Measurements from ENCODE around the gene BEND4. TPM values are rescaled to one million over a fixed set of nuclear protein-coding genes. Genes with fewer than 3 reads are reported as not detected.

BEND4 gene
- total and polyA plus RNA-seq, 2 donors: 0.05 to 2.1 TPM

DNA sequence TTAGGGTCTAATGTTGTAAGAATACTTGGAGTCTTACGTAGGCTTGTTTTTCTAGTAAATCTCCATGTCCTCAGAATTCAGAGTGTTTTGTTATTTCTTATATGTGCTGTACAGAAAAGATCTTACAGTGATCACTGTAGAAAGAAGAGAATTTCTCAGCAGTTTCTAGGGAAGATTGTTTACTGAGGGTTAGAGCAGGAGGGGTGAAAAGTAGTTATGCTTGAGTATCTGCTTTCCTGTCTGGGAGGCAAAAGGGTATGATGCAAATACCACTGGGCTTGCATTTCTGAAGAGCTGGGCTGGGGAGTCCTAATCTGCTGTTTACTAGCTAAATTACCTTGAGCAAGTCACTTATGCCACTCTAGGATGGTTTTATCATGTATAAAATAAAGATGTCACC, 78.2 kb downstream of the BEND4 start:
- no peaks in the 10 kb centered on the region for H3K4me1 ChIP-seq (ENCODE audit: insufficient read depth)
- 98% methylated on average over 1 of the region's 1 CpG for WGBS
- no peak for DNase-seq (ENCODE audit: extremely low spot score)
- H3K27ac ChIP-seq (ENCODE audit: low read depth): no peak overlapping the region
- no peak overlapping the region for H3K4me3 ChIP-seq (ENCODE audit: low read depth, low read length)
- H3K36me3 ChIP-seq (ENCODE audit: insufficient read depth): no peaks in the 10 kb centered on the region

DNA sequence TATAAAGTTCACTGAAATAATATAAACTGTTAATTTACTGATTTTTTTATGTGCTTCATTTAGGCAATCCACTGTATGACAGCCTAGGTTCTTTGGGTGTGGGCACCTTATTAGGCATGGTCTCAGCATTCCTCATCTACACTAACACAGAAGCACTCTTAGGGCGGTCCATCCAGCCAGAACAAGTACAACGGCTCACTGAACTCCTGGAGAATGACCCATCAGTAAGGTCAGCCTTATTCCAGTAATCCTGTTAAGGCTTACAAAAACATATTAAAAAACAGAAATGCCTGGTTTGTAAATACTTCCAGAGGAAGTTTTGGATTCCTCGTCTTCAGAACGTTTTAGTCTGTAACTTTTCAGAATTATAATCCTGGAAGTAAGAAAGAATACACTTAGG, 82.0 kb downstream of the BEND4 start:
- Histone ChIP-seq H3K4me1 (ENCODE audit: insufficient read depth) (no peaks in the 10 kb centered on the region), H3K27ac (ENCODE audit: low read depth) (no peak overlapping the region), H3K4me3 (ENCODE audit: low read depth, low read length) (no peak overlapping the region), H3K36me3 (ENCODE audit: insufficient read depth) (no peaks in the 10 kb centered on the region)
- WGBS: 73% methylated on average over 4 of the region's 4 CpGs
- no peak for DNase-seq (ENCODE audit: extremely low spot score)

DNA sequence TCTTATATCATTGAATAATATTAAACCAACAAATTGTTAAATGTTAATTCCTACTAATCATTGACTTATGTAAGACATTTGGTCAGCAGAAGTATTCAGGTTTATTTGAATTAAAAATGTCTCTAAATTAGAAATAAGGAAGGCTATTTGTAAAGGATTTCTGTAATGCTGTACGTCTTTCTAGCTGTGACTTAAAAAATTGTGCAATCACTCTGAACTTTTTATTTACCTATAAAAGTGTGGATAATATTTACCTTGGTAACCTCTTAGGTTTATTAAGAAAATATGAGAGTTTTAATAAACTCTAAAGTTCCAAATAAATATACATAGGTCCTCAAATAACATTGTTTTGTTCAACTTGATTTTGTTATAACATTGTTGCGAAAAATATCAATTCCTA, 85.2 kb downstream of the BEND4 start:
- H3K4me3 ChIP-seq (ENCODE audit: low read depth, low read length): no peak overlapping the region
- H3K27ac ChIP-seq (ENCODE audit: low read depth): no peak overlapping the region
- H3K4me1 ChIP-seq (ENCODE audit: insufficient read depth): no peaks in the 10 kb centered on the region
- WGBS: 49% methylated on average over 2 of the region's 2 CpGs
- no peak for DNase-seq (ENCODE audit: extremely low spot score)
- H3K36me3 ChIP-seq (ENCODE audit: insufficient read depth): no peaks in the 10 kb centered on the region

DNA sequence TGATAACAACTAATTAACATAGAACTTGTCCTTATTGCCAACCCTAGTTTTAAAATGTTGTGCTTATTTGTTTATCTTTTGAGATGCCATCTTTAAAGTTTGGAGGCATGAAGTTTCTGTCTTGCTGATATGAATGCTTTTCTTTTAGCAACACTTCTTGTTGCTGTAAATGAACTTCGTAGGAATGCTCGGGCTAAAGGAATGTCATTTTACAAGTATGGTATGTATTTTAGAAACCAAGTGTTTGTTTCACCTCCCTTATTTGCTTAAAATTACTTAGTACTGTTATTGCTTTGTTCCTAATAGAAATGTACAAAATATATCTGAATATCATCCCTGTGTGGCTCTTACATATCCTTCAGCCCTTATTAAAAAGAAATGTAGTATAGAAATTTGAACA, 86.1 kb downstream of the BEND4 start:
- Histone ChIP-seq H3K27ac (ENCODE audit: low read depth) (no peak overlapping the region), H3K4me1 (ENCODE audit: insufficient read depth) (no peaks in the 10 kb centered on the region), H3K36me3 (ENCODE audit: insufficient read depth) (peaks cover under 1% of the 10 kb centered on the region), H3K4me3 (ENCODE audit: low read depth, low read length) (no peak overlapping the region)
- WGBS: 86% methylated on average over 2 of the region's 2 CpGs
- no peak for DNase-seq (ENCODE audit: extremely low spot score)

Other genes starting within 250 kb of the BEND4 start
- 54.5 TPM for gene TMEM33, start 217.2 kb downstream of the BEND4 start, total RNA-seq
- 12.4 TPM for gene TMEM33, start 217.2 kb downstream of the BEND4 start, polyA plus RNA-seq
- gene DCAF4L1, start 170.9 kb downstream of the BEND4 start, total RNA-seq: 0.16 TPM
- gene DCAF4L1, start 170.9 kb downstream of the BEND4 start, polyA plus RNA-seq: 0.06 TPM
- gene SLC30A9, start 162.1 kb downstream of the BEND4 start, total RNA-seq: 80.3 TPM
- 26.0 TPM for gene SLC30A9, start 162.1 kb downstream of the BEND4 start, polyA plus RNA-seq
- gene SHISA3, start 244.8 kb upstream of the BEND4 start, total RNA-seq: 2.1 TPM
- gene SHISA3, start 244.8 kb upstream of the BEND4 start, polyA plus RNA-seq: 2.7 TPM